H1 (cell line): ENCODE data around the gene MED29. TPM values are rescaled to one million over a fixed set of nuclear protein-coding genes. Genes with fewer than 3 reads are reported as not detected.

Experiments used
- CTCF ChIA-PET: fragments of 300-600 bp; sonication (Branson Sonifier 250); formaldehyde crosslinking; loops from one replicate; lab custom pipeline; 2021; ENCODE audit not compliant: partially characterized antibody; lab: Charles Lee
- POLR2A ChIA-PET: fragments of 300-600 bp; sonication (Branson Sonifier 250); formaldehyde crosslinking; loops from one replicate; lab custom pipeline; 2021; ENCODE audit warnings: inconsistent platforms; ENCODE audit not compliant: partially characterized antibody; lab: Charles Lee
- DNase-seq, 2 experiments: peaks; one replicate each; pipeline versions ENCODE4 v3.0.0 to v3.0.0-alpha.2; 2010 to 2022; ENCODE audit warnings: low spot score in 2 of 2, low read depth in 1 of 2, mixed read lengths in 1 of 2
- FAIRE-seq: peaks from 2 replicates; lab custom pipeline; 2011; peaks lifted over from hg19 to GRCh38; lab: Jason Lieb, UNC
- H2AFZ ChIP-seq: 2 replicates; pipeline ENCODE4 v1.8.1; 2012; ENCODE audit warnings: low read length, inconsistent platforms
- H2AK5ac ChIP-seq: 2 replicates; pipeline ENCODE4 v1.6.1; 2013; ENCODE audit warnings: low read depth, low read length
- H2BK120ac ChIP-seq: replicated peaks from 2 replicates; pipeline ENCODE3; 2013; ENCODE audit warnings: low read depth, low read length, inconsistent platforms
- H2BK12ac ChIP-seq: 2 replicates; pipeline ENCODE4 v1.6.1; 2013; ENCODE audit warnings: low read depth, low read length
- H2BK15ac ChIP-seq: 2 replicates; pipeline ENCODE4 v1.6.1; 2013; ENCODE audit warnings: low read length
- H2BK20ac ChIP-seq: 2 replicates; pipeline ENCODE4 v1.6.1; 2013; ENCODE audit warnings: low read length
- H2BK5ac ChIP-seq: 2 replicates; pipeline ENCODE4 v1.6.1; 2013; ENCODE audit warnings: low read depth, low read length
- H3K14ac ChIP-seq: 2 replicates; pipeline ENCODE4 v1.6.1; 2013; ENCODE audit warnings: inconsistent platforms; ENCODE audit not compliant: insufficient read length
- H3K18ac ChIP-seq: 2 replicates; pipeline ENCODE4 v1.6.1; 2013; ENCODE audit warnings: low read length; ENCODE audit errors: extremely low read depth
- H3K23ac ChIP-seq: 2 replicates; pipeline ENCODE4 v1.6.1; 2013; ENCODE audit warnings: inconsistent platforms; ENCODE audit not compliant: insufficient read length
- H3K23me2 ChIP-seq: 2 replicates; pipeline ENCODE4 v1.6.1; 2013; ENCODE audit warnings: low read depth, low read length
- H3K27ac ChIP-seq: 2 replicates; pipeline ENCODE4 v1.6.1; 2011; ENCODE audit warnings: low read depth, low read length, inconsistent platforms
- H3K27me3 ChIP-seq, 4 experiments: replicated peaks in 1 of 4; 1 replicate in 1 of 4; 2 replicates in 3 of 4; pipeline versions ENCODE4 v1.6.1 to v1.8.1; 2011 to 2013; ENCODE audit warnings: low read length in 3 of 4, mild to moderate bottlenecking in 3 of 4, inconsistent platforms in 2 of 4, mixed read lengths in 2 of 4, moderate library complexity in 1 of 4; ENCODE audit not compliant: control insufficient read depth in 3 of 4, insufficient read depth in 3 of 4; ENCODE audit errors: extremely low read depth in 1 of 4
- H3K36me3 ChIP-seq, 4 experiments: 2 replicates each; pipeline versions ENCODE4 v1.6.1 to v1.8.1; 2011 to 2013; ENCODE audit warnings: mild to moderate bottlenecking in 4 of 4, low read length in 3 of 4, moderate library complexity in 2 of 4, control low read depth in 1 of 4, inconsistent platforms in 1 of 4; ENCODE audit not compliant: insufficient read depth in 4 of 4, control insufficient read depth in 2 of 4
- H3K4ac ChIP-seq: replicated peaks from 2 replicates; pipeline ENCODE3; 2013; ENCODE audit warnings: low read length, low read depth, mixed read lengths, inconsistent platforms; ENCODE audit not compliant: insufficient read length
- H3K4me1 ChIP-seq, 4 experiments: replicated peaks in 1 of 4; 1 replicate in 1 of 4; 2 replicates in 3 of 4; pipeline versions ENCODE4 v1.6.1 to v1.8.1; 2011 to 2013; ENCODE audit warnings: low read length in 3 of 4, inconsistent platforms in 2 of 4, mixed read lengths in 1 of 4; ENCODE audit not compliant: insufficient read depth in 4 of 4, control insufficient read depth in 3 of 4
- H3K4me2 ChIP-seq, 2 experiments: 2 replicates each; pipeline versions ENCODE4 v1.6.1 to v1.8.1; 2011 to 2013; ENCODE audit warnings: low read depth in 2 of 2, low read length in 2 of 2, control low read depth in 1 of 2, inconsistent platforms in 1 of 2, mild to moderate bottlenecking in 1 of 2; ENCODE audit not compliant: insufficient read depth in 1 of 2
- H3K4me3 ChIP-seq, 4 experiments: fragments of 200-600, 300-600 bp in 1 of 4; sonication (generic), shearing (Covaris generic), sonication (Bioruptor Twin) in 1 of 4; 2 replicates each; pipeline versions ENCODE4 v1.5.1 to v1.8.1; 2011 to 2016; ENCODE audit warnings: low read length in 4 of 4, low read depth in 3 of 4, control low read depth in 2 of 4, inconsistent platforms in 2 of 4, mild to moderate bottlenecking in 2 of 4, mixed read lengths in 1 of 4, moderate library complexity in 1 of 4; ENCODE audit not compliant: insufficient read depth in 2 of 4; ENCODE audit errors: extremely low read depth in 1 of 4
- H3K56ac ChIP-seq: replicated peaks from 2 replicates; pipeline ENCODE3; 2013; ENCODE audit warnings: low read depth, mild to moderate bottlenecking, mixed read lengths, low read length, inconsistent platforms; ENCODE audit not compliant: insufficient read length
- H3K79me1 ChIP-seq: 2 replicates; pipeline ENCODE4 v1.6.1; 2013; ENCODE audit warnings: low read depth, low read length, control low read depth
- H3K79me2 ChIP-seq, 2 experiments: 2 replicates each; pipeline versions ENCODE4 v1.6.1 to v1.8.1; 2012 to 2013; ENCODE audit warnings: low read length in 2 of 2, mild to moderate bottlenecking in 2 of 2, inconsistent platforms in 1 of 2; ENCODE audit not compliant: insufficient read depth in 2 of 2, control insufficient read depth in 1 of 2
- H3K9ac ChIP-seq, 4 experiments: replicated peaks in 1 of 4; 1 replicate in 1 of 4; 2 replicates in 3 of 4; pipeline versions ENCODE4 v1.6.1 to v1.8.1; 2011 to 2013; ENCODE audit warnings: low read depth in 3 of 4, low read length in 3 of 4, control low read depth in 2 of 4, mild to moderate bottlenecking in 2 of 4, moderate library complexity in 2 of 4, inconsistent platforms in 1 of 4; ENCODE audit errors: extremely low read depth in 1 of 4
- H3K9me3 ChIP-seq, 2 experiments: 2 replicates each; pipeline versions ENCODE4 v1.6.1 to v1.8.1; 2012 to 2013; ENCODE audit warnings: mild to moderate bottlenecking in 2 of 2, moderate library complexity in 2 of 2, control low read depth in 1 of 2, inconsistent platforms in 1 of 2, low read depth in 1 of 2, low read length in 1 of 2, mixed read lengths in 1 of 2; ENCODE audit not compliant: insufficient read depth in 2 of 2
- H4K20me1 ChIP-seq, 2 experiments: replicated peaks in 1 of 2; 2 replicates each; pipeline versions ENCODE3 to v1.8.1; 2011 to 2013; ENCODE audit warnings: inconsistent platforms in 2 of 2, low read length in 2 of 2, mild to moderate bottlenecking in 1 of 2; ENCODE audit not compliant: insufficient read depth in 2 of 2, control insufficient read depth in 1 of 2
- H4K5ac ChIP-seq: 2 replicates; pipeline ENCODE4 v1.6.1; 2013; ENCODE audit warnings: low read length, low read depth, mixed read lengths, inconsistent platforms; ENCODE audit not compliant: insufficient read length
- H4K8ac ChIP-seq: 2 replicates; pipeline ENCODE4 v1.8.0; 2013; ENCODE audit warnings: mild to moderate bottlenecking, moderate library complexity, low read length, inconsistent platforms; ENCODE audit not compliant: insufficient read depth; ENCODE audit errors: extremely low read depth
- H4K91ac ChIP-seq: replicated peaks from 2 replicates; pipeline ENCODE3; 2013; ENCODE audit warnings: low read length, mixed read lengths, inconsistent platforms; ENCODE audit not compliant: insufficient read length
- BACH1 ChIP-seq: IDR thresholded peaks from 2 replicates; pipeline ENCODE4 v1.6.1; 2012; ENCODE audit warnings: low read length, improper control_type of control experiment
- CEBPB ChIP-seq: IDR thresholded peaks from 2 replicates; pipeline ENCODE4 v1.6.1; 2012; ENCODE audit warnings: low read depth, low read length
- CREB1 ChIP-seq: IDR thresholded peaks from 2 replicates; pipeline ENCODE4 v1.6.1; 2012; ENCODE audit warnings: inconsistent platforms
- CTBP2 ChIP-seq: IDR thresholded peaks from 2 replicates; pipeline ENCODE4 v1.7.0; 2011; ENCODE audit warnings: borderline replicate concordance, mild to moderate bottlenecking, moderate library complexity, mixed read lengths, low read length; ENCODE audit not compliant: insufficient read depth, insufficient read length
- EGR1 ChIP-seq: IDR thresholded peaks from 2 replicates; pipeline ENCODE4 v1.6.1; 2011; ENCODE audit warnings: low read depth, low read length, borderline replicate concordance
- HDAC2 ChIP-seq, 2 experiments: fragments of 300-600 bp in 1 of 2; sonication (generic) in 1 of 2; IDR thresholded peaks; 2 replicates each; pipeline ENCODE4 v1.6.1; 2011 to 2012; ENCODE audit warnings: low read depth in 2 of 2, low read length in 2 of 2, mild to moderate bottlenecking in 2 of 2, moderate library complexity in 2 of 2, borderline replicate concordance in 1 of 2, inconsistent platforms in 1 of 2
- JUND ChIP-seq: IDR thresholded peaks from 2 replicates; pipeline ENCODE4 v1.6.1; 2011; ENCODE audit warnings: mild to moderate bottlenecking, improper control_type of control experiment, low read length
- KDM1A ChIP-seq: fragments of 200-600, 300-600 bp; sonication (generic); IDR thresholded peaks from 2 replicates; pipeline ENCODE4 v1.7.1; 2016; ENCODE audit warnings: mild to moderate bottlenecking, low read length, borderline replicate concordance
- NANOG ChIP-seq: IDR thresholded peaks from 2 replicates; pipeline ENCODE4 v1.6.1; 2011; ENCODE audit warnings: low read length, low read depth, mild to moderate bottlenecking, inconsistent platforms; ENCODE audit not compliant: insufficient read depth, poor library complexity, severe bottlenecking
- PHF8 ChIP-seq: fragments of 200-600 bp; sonication (generic); conservative IDR thresholded peaks from 2 replicates; pipeline ENCODE4 v1.7.1; 2012; ENCODE audit warnings: low read depth, mild to moderate bottlenecking, inconsistent platforms, low read length, moderate library complexity
- RBBP5 ChIP-seq: IDR thresholded peaks from 2 replicates; pipeline ENCODE4 v1.7.1; 2012; ENCODE audit warnings: low read depth, mild to moderate bottlenecking, inconsistent platforms, low read length, moderate library complexity, borderline replicate concordance
- SAP30 ChIP-seq: fragments of 300-600 bp; sonication (generic); IDR thresholded peaks from 2 replicates; pipeline ENCODE4 v1.7.1; 2012; ENCODE audit warnings: low read length, moderate library complexity, mild to moderate bottlenecking, inconsistent platforms; ENCODE audit not compliant: insufficient read depth, insufficient replicate concordance
- SP4 ChIP-seq: IDR thresholded peaks from 2 replicates; pipeline ENCODE4 v1.6.1; 2012; ENCODE audit warnings: low read length, inconsistent platforms
- WGBS, 2 experiments: shearing (Covaris generic) in 1 of 2; methylation state at CpG; one replicate each; pipeline versions ENCODE4 v1.1.6 to v1.1.7; 2013 to 2015; ENCODE audit warnings: low lambda C conversion rate in 2 of 2, mixed read lengths in 2 of 2, inconsistent platforms in 1 of 2, low coverage in 1 of 2, missing lambda C conversion rate in 1 of 2; ENCODE audit not compliant: insufficient replicate concordance in 2 of 2, insufficient coverage in 1 of 2, insufficient read length in 1 of 2; ENCODE audit errors: extremely low coverage in 1 of 2, missing lambda C conversion rate in 1 of 2; 5-methylcytosine and 5-hydroxymethylcytosine counted together
- polyA plus RNA-seq, 7 experiments: library from polyadenylated mRNA; depleted of rRNA in 3 of 7; stranded (reverse) in 5 of 7; unstranded in 2 of 7; fragments of >200 nt in 5 of 7; fragments of 200-250 nt in 2 of 7; gene quantifications; 1 replicate in 5 of 7; 2 replicates in 1 of 7; 4 replicates in 1 of 7; pipeline versions ENCODE4 v1.2.1 to v1.2.3, GENCODE V29; 2011 to 2013; ENCODE audit warnings: missing spikeins in 2 of 7, mixed read lengths in 2 of 7
- total RNA-seq: library from RNA; stranded (reverse); fragmentation: NEBNext Ultra II Directional; extraction: Animal tissue kit (Norgen Biotek cat#: 25700); gene quantifications from 2 replicates; pipeline ENCODE4 v1.2.1, GENCODE V29; 2021

MED29 gene
- total and polyA plus RNA-seq, 2 of the 8 experiments (the other 6 are each of a cell fraction or from before 2014, with no cell fraction given), result 31.1 to 52.5 TPM

DNA sequence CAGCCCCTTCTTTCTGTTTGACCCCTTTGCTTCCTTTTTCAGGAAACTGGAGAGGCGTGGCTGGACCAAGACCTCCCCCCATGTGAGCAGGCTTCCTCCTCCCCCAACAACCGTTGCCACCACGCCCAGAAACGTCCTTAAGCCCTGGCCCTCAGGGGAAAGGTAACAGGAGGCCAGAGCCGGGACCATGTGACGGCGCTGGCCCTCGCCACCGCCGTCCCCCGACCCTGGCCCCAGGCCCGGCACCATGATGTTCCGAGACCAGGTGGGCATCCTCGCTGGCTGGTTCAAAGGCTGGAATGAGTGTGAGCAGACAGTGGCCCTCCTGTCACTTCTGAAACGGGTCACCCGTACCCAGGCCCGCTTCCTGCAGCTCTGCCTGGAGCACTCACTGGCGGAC is 34.5 kb upstream of the MED29 start:
- Histone ChIP-seq H3K27ac (no peak overlapping the region), H3K36me3 (peaks cover 29 to 69% (median 54%) of the 10 kb centered on the region in 4 experiments), H3K4me3 (no peak overlapping the region), H3K56ac (no peak overlapping the region), H3K4ac (no peak overlapping the region), H2BK120ac (no peak overlapping the region), H3K9ac (no peak overlapping the region), H3K79me2 (no peaks in the 10 kb centered on the region), H3K4me2 (no peak overlapping the region), H3K9me3 (no peaks in the 10 kb centered on the region), H3K14ac (no peak overlapping the region), H2AFZ (no peak overlapping the region), H2BK20ac (no peak overlapping the region), H4K5ac (no peak overlapping the region), H3K4me1 (no peaks in the 10 kb centered on the region), H2BK5ac (no peak overlapping the region), H2AK5ac (no peak overlapping the region), H3K23me2 (no peaks in the 10 kb centered on the region), H3K27me3 (no peaks in the 10 kb centered on the region), H4K91ac (no peak overlapping the region), H2BK15ac (no peak overlapping the region), H3K79me1 (no peaks in the 10 kb centered on the region), H4K20me1 (peaks cover 0 to 7% of the 10 kb centered on the region in 2 experiments), H3K23ac (no peak overlapping the region), H3K18ac (no peak overlapping the region), H2BK12ac (no peak overlapping the region), H4K8ac (no peak overlapping the region)
- DNase-seq, result no peak
- CTCF ChIA-PET, result interaction anchor here (0.6 to 1.8 kb wide), 4 partner anchors 9 to 55 kb away, joined by 3 to 8 read pairs (median 3); no protein-coding TSS in a partner anchor
- no peak for FAIRE-seq
- 94% methylated on average over 11 of the region's 18 CpGs; no CpG with 5 or more reads in 1 of the 2 experiments for WGBS, 2 experiments
- POLR2A ChIA-PET, result interaction anchor here (0.5 to 4.9 kb wide), 4 partner anchors 9 to 124 kb away, joined by 3 to 18 read pairs (median 6); partner anchors contain the start of genes MED29, PAF1 and TIMM50
- TF ChIP-seq HDAC2 (IDR thresholded peaks at IDR 0.05; ENCODE audit: borderline replicate concordance in 1 of 2, low read depth in 2 of 2, low read length in 2 of 2), result no peak
- no peak for TF ChIP-seq JUND
- no peak for TF ChIP-seq CTBP2
- TF ChIP-seq SP4, result no peak
- no peak for TF ChIP-seq CREB1
- TF ChIP-seq BACH1, result no peak
- TF ChIP-seq SAP30, result no peak
- TF ChIP-seq KDM1A, result no peak
- TF ChIP-seq CEBPB, result no peak
- no peak for TF ChIP-seq RBBP5
- no peak for TF ChIP-seq EGR1
- TF ChIP-seq NANOG, result no peak
- TF ChIP-seq PHF8, result no peak
